IMR-90 (cell line): ENCODE data around the gene MEIS3. TPM values are rescaled to one million over a fixed set of nuclear protein-coding genes. Genes with fewer than 3 reads are reported as not detected.

ENCODE experiments used
- ATAC-seq: fragments of 200-7000 bp; cut with Tn5 transposase; 2 replicates; pipeline ENCODE4 v1.9.1; 2020; ENCODE audit warnings: low read depth, mild to moderate bottlenecking, moderate library complexity
- BruUV-seq: library from RNA; stranded (reverse); fragments of 400-500 nt; replicated peaks from 2 replicates; lab custom pipeline; 2021; lab: Mats Ljungman, UMichigan
- CTCF ChIA-PET: fragments of 300-600 bp; formaldehyde crosslinking; extraction: SDS; loops from one replicate; lab custom pipeline; 2021; ENCODE audit warnings: antibody characterized with exemption; lab: Yijun Ruan, JAX
- POLR2A ChIA-PET: fragments of 300-600 bp; sonication (Branson Sonifier 250); formaldehyde crosslinking; loops from one replicate; lab custom pipeline; 2022; ENCODE audit warnings: antibody characterized with exemption; ENCODE audit not compliant: unreplicated experiment; lab: Charles Lee
- DNase-seq: peaks from one replicate; pipeline ENCODE4 v3.0.0; 2013
- H2AFZ ChIP-seq: replicated peaks from 2 replicates; pipeline ENCODE3; 2013; ENCODE audit warnings: low read length, mild to moderate bottlenecking; ENCODE audit not compliant: poor library complexity
- H2AK5ac ChIP-seq: 2 replicates; pipeline ENCODE4 v1.6.1; 2013; ENCODE audit warnings: low read depth, low read length, inconsistent platforms
- H2AK9ac ChIP-seq: replicated peaks from 2 replicates; pipeline ENCODE3; 2013; ENCODE audit warnings: mild to moderate bottlenecking, low read depth, low read length, moderate library complexity; ENCODE audit not compliant: poor library complexity
- H2BK120ac ChIP-seq: 2 replicates; pipeline ENCODE4 v1.6.1; 2013; ENCODE audit warnings: low read depth, low read length, inconsistent platforms
- H2BK15ac ChIP-seq: 3 replicates; pipeline ENCODE4 v1.6.1; 2013; ENCODE audit warnings: low read depth, low read length, inconsistent platforms
- H2BK20ac ChIP-seq: 2 replicates; pipeline ENCODE4 v1.6.1; 2013; ENCODE audit warnings: low read depth, mild to moderate bottlenecking, inconsistent platforms, low read length, moderate library complexity
- H2BK5ac ChIP-seq: 2 replicates; pipeline ENCODE4 v1.6.1; 2013; ENCODE audit warnings: mild to moderate bottlenecking, low read depth, low read length, inconsistent platforms; ENCODE audit not compliant: poor library complexity, severe bottlenecking
- H3K14ac ChIP-seq: replicated peaks from 2 replicates; pipeline ENCODE4 v1.6.1; 2013; ENCODE audit warnings: low read depth, low read length, inconsistent platforms
- H3K18ac ChIP-seq: 2 replicates; pipeline ENCODE4 v1.6.1; 2013; ENCODE audit warnings: low read depth, low read length, control low read depth
- H3K23ac ChIP-seq: 2 replicates; pipeline ENCODE4 v1.6.1; 2013; ENCODE audit warnings: low read depth, low read length, inconsistent platforms
- H3K27ac ChIP-seq: 2 replicates; pipeline ENCODE4 v1.5.1; 2013; ENCODE audit warnings: mild to moderate bottlenecking, control low read depth, low read length; ENCODE audit not compliant: insufficient read depth
- H3K27me3 ChIP-seq: 2 replicates; pipeline ENCODE4 v1.6.1; 2013; ENCODE audit warnings: low read length; ENCODE audit not compliant: control insufficient read depth, insufficient read depth
- H3K36me3 ChIP-seq: 2 replicates; pipeline ENCODE4 v1.6.1; 2013; ENCODE audit warnings: low read length, mixed read lengths; ENCODE audit not compliant: control insufficient read depth, insufficient read depth
- H3K4ac ChIP-seq: 2 replicates; pipeline ENCODE4 v1.6.1; 2013; ENCODE audit warnings: low read depth, low read length, inconsistent platforms
- H3K4me1 ChIP-seq: 2 replicates; pipeline ENCODE4 v1.6.1; 2013; ENCODE audit warnings: low read length, mixed read lengths; ENCODE audit not compliant: control insufficient read depth, insufficient read depth
- H3K4me2 ChIP-seq: 2 replicates; pipeline ENCODE4 v1.6.1; 2013; ENCODE audit warnings: low read depth, mild to moderate bottlenecking, control low read depth, low read length, moderate library complexity
- H3K4me3 ChIP-seq: 2 replicates; pipeline ENCODE4 v1.5.1; 2013; ENCODE audit warnings: low read depth, mild to moderate bottlenecking, control low read depth, low read length, moderate library complexity; ENCODE audit not compliant: insufficient read depth
- H3K56ac ChIP-seq: 2 replicates; pipeline ENCODE4 v1.6.1; 2013; ENCODE audit warnings: low read length, inconsistent platforms; ENCODE audit not compliant: insufficient read depth; ENCODE audit errors: extremely low read depth
- H3K79me1 ChIP-seq, 2 experiments: 2 replicates each; pipeline ENCODE4 v1.6.1; 2013; ENCODE audit warnings: low read length in 2 of 2, inconsistent platforms in 1 of 2, low read depth in 1 of 2
- H3K9ac ChIP-seq: 2 replicates; pipeline ENCODE4 v1.6.1; 2013; ENCODE audit warnings: low read depth, low read length, control low read depth
- H3K9me1 ChIP-seq: 2 replicates; pipeline ENCODE4 v1.6.1; 2013; ENCODE audit warnings: low read length, inconsistent platforms; ENCODE audit not compliant: insufficient read depth
- H3K9me3 ChIP-seq: 2 replicates; pipeline ENCODE4 v1.6.1; 2013; ENCODE audit warnings: low read length; ENCODE audit not compliant: control insufficient read depth, insufficient read depth
- H4K20me1 ChIP-seq: 2 replicates; pipeline ENCODE4 v1.6.1; 2013; ENCODE audit warnings: low read length, inconsistent platforms; ENCODE audit not compliant: insufficient read depth
- H4K5ac ChIP-seq: 2 replicates; pipeline ENCODE4 v1.6.1; 2013; ENCODE audit warnings: mild to moderate bottlenecking, low read depth, low read length, control low read depth
- H4K8ac ChIP-seq, 2 experiments: 2 replicates each; pipeline ENCODE4 v1.6.1; 2013; ENCODE audit warnings: low read depth in 2 of 2, low read length in 2 of 2, control low read depth in 1 of 2, inconsistent platforms in 1 of 2
- H4K91ac ChIP-seq: 2 replicates; pipeline ENCODE4 v1.6.1; 2013; ENCODE audit warnings: low read depth, low read length, inconsistent platforms; ENCODE audit not compliant: insufficient read depth
- BHLHE40 ChIP-seq: fragments of 150-350 bp; IDR thresholded peaks from 2 replicates; pipeline ENCODE4 v1.6.1; 2016; ENCODE audit warnings: mild to moderate bottlenecking, low read depth, low read length
- CEBPB ChIP-seq: IDR thresholded peaks from 2 replicates; pipeline ENCODE4 v1.6.1; 2012; ENCODE audit warnings: low read depth, low read length, improper control_type of control experiment
- CHD1 ChIP-seq: IDR thresholded peaks from 2 replicates; pipeline ENCODE4 v1.6.1; 2012; ENCODE audit warnings: low read depth, low read length, improper control_type of control experiment
- CTCF ChIP-seq: conservative IDR thresholded peaks from 2 replicates; pipeline ENCODE4 v1.5.1; 2012; ENCODE audit warnings: mild to moderate bottlenecking, low read depth, low read length, improper control_type of control experiment
- ELK1 ChIP-seq: fragments of 150-350 bp; IDR thresholded peaks from 2 replicates; pipeline ENCODE4 v1.6.1; 2016; ENCODE audit warnings: low read depth, mild to moderate bottlenecking, low read length, moderate library complexity, borderline replicate concordance
- FOS ChIP-seq: fragments of 150-350 bp; IDR thresholded peaks from 2 replicates; pipeline ENCODE4 v1.6.1; 2016; ENCODE audit warnings: low read depth, low read length
- MAZ ChIP-seq: IDR thresholded peaks from 2 replicates; pipeline ENCODE4 v1.6.1; 2012; ENCODE audit warnings: low read depth, mild to moderate bottlenecking, low read length, improper control_type of control experiment, moderate library complexity, borderline replicate concordance
- USF2 ChIP-seq: fragments of 150-350 bp; IDR thresholded peaks from 2 replicates; pipeline ENCODE4 v1.6.1; 2017; ENCODE audit warnings: mild to moderate bottlenecking, antibody characterized with exemption, low read length, low read depth
- WGBS, 2 experiments: methylation state at CpG; one replicate each; pipeline versions ENCODE4 v1.1.5 to v1.1.7; 2013; ENCODE audit warnings: missing lambda C conversion rate in 2 of 2; ENCODE audit not compliant: insufficient read length in 1 of 2; ENCODE audit errors: extremely low coverage in 2 of 2; 5-methylcytosine and 5-hydroxymethylcytosine counted together
- dilution Hi-C: fragments of 300-500 bp; cut with HindIII; formaldehyde crosslinking; loops from one replicate; pipeline ENCODE4 v1.14.3; 2018; ENCODE audit warnings: low sequenced_read_pairs; ENCODE audit not compliant: unreplicated experiment
- in situ Hi-C: fragments of 300-500 bp; cut with MboI; formaldehyde crosslinking; loops from 3 replicates; pipeline ENCODE4 v1.14.3; 2019; ENCODE audit warnings: low sequenced_read_pairs, inconsistent platforms, mixed read lengths
- intact Hi-C: fragments of 100-400 bp; cut with micrococcal nuclease; formaldehyde crosslinking; loops from 2 replicates; pipeline ENCODE4 v1.10.0; 2022
- polyA plus RNA-seq, 3 experiments: library from polyadenylated mRNA; depleted of rRNA; stranded (reverse); fragments of >200 nt; gene quantifications; 2 replicates each; pipeline ENCODE4 v1.2.3, GENCODE V29; 2012; ENCODE audit warnings: low replicate concordance in 1 of 3
- total RNA-seq: library from RNA; depleted of rRNA; stranded (reverse); fragments of >200 nt; gene quantifications from 2 replicates; pipeline ENCODE4 v1.2.3, GENCODE V29; 2012

The MEIS3 gene
- total and polyA plus RNA-seq, 2 of the 4 experiments (the other 2 are of a cell fraction) = 32.4 to 33.0 TPM

- TF ChIP-seq MAZ (no peak), FOS (no peak), CEBPB (no peak), ELK1 (no peak), USF2 (no peak), CHD1 (no peak), CTCF (no peak), BHLHE40 (no peak)
- DNase-seq (no peak), ATAC-seq (no peak)
- Histone ChIP-seq H4K8ac (no peak overlapping the region), H4K5ac (no peak overlapping the region), H3K23ac (no peak overlapping the region), H3K4me1 (peaks cover 9% of the 10 kb centered on the region), H3K27me3 (peaks cover 1% of the 10 kb centered on the region; the same call in 1 of the 2 replicates), H2AK9ac (no peak overlapping the region), H3K79me1 (peaks cover 8 to 28% of the 10 kb centered on the region in 2 experiments; a peak in 3 of 4 replicates), H2AK5ac (no peak overlapping the region), H4K20me1 (peaks cover 29% of the 10 kb centered on the region), H3K9ac (no peak overlapping the region), H3K4ac (no peak overlapping the region), H3K9me1 (peaks cover 18% of the 10 kb centered on the region), H3K18ac (no peak overlapping the region), H3K14ac (no peak overlapping the region), H3K4me2 (no peak overlapping the region), H3K4me3 (no peak overlapping the region), H2BK120ac (no peak overlapping the region), H2BK15ac (no peak overlapping the region), H3K56ac (no peak overlapping the region), H2AFZ (no peak overlapping the region), H3K9me3 (no peaks in the 10 kb centered on the region), H3K36me3 (peaks cover 25% of the 10 kb centered on the region), H2BK5ac (no peak overlapping the region), H2BK20ac (no peak overlapping the region), H4K91ac (no peak overlapping the region), H3K27ac (no peak overlapping the region)
- intact Hi-C loops = no loop called here
- dilution Hi-C loops = no loop called here
- no TSS peak for BruUV-seq
- 94% methylated on average over 10 of the region's 21 CpGs; no CpG with 5 or more reads in 1 of the 2 experiments for WGBS, 2 experiments
- POLR2A ChIA-PET = no interaction called here
- in situ Hi-C loops = no loop called here
- CTCF ChIA-PET = no interaction called here
Observed at GRCh38 chr19:47414469-47414868, 4.9 kb downstream of the MEIS3 start.
